CD4-positive, alpha-beta T cell treated with Interleukin-15 for 1 hour (primary cell): ENCODE results near the gene PUSL1.
A peak's percentile ranks its signal among the peaks of the same experiment; 100 is the strongest.
"Not testable (repeated sequence)": the region's sequence is repeated elsewhere in the genome, so short reads cannot be mapped to it uniquely, and the experiment has no call there.

Experiments
- DNase-seq: peaks from one replicate; pipeline ENCODE4 v3.0.0-alpha.2; 2020

PUSL1 gene

DNA sequence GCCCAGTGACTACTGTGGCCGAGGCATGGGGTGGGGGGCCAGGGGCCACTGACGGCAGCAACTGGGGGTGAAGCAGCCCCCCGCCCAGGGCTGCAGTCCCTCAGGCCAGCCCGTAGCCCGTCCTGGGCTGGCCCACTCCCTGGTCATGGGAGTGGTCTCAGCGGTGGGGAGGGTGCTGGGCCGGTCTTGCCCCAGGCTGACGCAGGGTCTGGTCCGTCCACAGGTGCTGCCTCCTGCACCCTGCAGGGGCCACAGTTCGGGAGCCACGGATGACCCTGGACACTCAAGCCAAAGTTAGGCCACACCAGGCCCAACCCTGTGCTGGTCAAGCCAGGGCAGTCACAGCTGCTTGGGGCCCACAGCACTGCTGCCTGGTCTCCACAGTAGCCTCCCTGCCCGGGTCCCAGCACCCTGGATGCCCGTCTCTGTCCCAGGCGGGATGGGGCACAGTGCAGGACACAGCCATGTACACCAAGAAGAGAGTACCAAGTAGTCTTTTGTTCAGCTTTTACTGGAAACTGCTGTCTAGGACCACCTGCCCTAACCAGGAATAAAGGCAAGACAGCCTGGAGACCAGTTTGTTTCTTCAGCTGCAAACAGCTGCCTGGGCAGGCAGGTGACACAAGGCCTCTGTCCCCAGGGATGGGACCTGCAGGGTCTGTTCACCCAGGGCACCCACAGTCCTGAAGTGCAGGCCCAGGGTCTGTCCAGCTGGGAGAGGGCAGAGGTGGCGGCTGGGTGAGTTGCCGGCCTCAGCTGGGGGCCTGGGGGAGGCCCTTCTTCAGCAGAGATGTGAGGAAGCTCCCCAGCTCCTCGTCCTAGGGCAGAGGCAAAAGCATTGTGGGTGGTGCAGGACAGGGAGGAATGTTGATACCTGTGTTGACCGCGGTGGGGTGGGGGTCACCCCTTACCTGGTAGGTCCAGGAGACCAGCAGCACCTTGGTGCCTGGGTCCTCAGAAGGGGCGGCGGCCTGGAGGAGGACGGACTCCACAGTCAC lies 3.0 kb downstream of the PUSL1 start:
- DNase-seq: no peak

DNA sequence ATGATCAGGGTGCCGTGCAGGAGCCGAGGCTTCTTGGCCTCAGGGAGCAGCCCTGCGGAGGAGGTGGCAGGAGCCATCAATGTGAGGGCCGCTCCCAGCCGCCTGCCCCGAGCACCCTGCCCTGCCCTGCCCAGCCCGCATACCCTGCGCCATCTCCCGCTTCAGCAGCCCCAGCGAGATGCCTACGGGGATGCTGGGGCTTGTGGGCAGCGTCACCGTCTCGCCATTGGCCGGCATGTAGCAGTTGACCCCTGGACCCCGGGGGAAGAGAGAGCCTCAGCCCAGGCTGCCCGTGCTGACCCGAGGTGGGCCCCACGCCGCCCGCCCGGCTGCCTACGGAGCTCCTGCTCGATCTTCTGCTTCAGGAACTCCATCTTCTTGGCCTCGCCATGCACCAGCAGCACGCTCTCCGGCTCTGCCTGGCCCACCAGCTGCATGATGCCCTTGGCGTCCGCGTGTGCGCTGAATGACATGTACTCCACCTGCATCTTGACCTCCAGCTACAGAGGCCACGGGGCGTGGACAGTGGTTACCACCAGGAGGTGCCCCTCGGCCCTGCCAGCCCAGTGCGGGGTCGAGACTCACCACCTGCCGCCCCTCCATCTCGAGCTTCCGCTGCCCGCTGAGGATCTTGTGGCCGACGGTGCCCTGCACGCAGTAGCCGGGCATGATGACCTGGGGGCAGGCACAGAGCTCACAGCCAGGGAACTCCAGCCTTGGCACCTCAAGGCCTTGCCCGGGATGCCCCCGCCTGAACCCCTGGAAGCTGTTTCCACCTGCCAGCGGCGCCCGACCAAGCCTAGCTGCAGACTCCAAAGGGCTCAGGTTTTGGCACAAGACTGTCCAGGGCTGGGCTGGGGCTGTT lies 4.3 kb downstream of the PUSL1 start:
- DNase-seq: no peak

DNA sequence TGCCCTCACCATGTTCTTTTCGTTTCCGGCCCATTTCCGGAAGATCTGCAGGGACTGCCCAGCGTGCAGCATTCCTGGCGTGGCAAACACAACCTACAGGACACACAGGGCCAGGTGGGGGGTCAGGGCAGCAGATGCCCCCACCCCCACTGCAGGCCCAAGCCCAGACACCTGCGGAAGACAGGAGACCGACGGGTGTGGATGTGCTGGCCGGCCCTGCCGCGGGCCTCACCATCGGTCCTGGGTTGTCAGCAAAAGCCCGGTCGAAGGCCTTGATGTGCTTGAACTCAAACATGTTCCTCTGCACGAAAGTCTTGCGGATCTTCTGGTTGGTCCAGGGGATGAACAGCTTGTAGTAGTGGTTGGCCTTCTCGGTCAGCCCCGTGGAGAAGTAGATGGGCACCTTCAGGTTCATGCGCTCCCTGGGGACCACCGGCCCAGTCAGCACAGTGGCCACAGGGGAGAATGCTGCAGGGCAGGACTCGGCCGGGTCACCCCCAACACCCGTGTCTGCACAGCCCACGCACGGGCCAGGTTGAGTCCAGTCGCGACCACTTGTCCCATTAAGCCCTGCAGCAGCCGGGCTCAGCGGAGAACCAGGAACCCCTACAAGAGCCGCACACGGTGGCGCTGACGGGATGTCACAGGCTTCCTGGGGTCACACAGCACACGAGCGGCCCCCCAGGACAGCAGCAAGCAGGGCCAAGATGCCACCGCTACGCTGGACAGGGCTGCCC lies 5.3 kb downstream of the PUSL1 start:
- DNase-seq: no peak

DNA sequence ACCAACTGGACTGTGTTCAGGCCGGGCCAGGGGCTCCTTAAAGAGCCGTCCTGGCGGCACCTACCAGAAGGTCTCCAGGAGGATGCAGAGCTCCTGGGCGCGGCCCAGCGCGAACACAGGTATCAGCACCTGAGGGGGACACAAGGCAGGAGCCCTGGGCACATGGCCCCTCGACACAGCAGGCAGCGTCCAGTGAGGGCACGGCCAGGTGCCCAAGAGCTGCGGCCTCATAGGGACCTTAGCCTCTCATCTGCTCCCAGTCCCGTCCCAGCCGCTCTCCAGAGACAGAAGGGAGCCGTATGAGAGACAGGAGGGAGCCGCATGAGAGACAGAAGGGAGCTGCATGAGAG lies 5.8 kb downstream of the PUSL1 start:
- no peak for DNase-seq

DNA sequence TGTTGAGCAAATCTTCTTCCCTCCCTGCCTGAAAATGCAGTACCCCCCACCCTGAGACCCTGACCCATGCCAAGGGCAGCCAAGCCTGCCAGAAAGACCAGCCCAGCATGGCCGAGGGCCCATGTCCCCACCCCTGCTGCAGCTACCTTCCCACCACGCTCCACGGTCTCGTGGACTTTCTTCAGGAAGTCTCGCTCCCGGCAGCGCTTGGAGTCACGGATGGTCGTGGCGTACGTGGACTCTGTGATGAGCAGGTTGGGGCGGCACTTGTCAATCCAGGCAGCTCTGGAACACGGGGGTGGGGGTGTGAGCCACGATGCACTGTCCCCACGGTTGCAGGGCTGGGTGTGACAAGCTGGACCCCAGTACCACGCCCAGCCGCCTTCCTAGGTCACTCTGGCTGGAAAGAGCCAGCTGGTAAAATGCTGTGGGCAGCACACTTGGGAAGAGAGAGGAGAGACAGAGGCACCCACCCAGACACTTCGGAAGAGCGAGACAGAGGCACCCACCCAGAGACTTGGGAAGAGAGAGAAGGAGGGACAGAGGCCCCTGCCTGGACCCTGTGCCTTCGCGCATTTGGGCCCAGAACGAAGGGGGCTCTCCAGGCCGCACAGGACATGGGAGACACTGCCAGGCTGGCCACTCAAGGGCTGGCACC lies 6.4 kb downstream of the PUSL1 start:
- DNase-seq: no peak

DNA sequence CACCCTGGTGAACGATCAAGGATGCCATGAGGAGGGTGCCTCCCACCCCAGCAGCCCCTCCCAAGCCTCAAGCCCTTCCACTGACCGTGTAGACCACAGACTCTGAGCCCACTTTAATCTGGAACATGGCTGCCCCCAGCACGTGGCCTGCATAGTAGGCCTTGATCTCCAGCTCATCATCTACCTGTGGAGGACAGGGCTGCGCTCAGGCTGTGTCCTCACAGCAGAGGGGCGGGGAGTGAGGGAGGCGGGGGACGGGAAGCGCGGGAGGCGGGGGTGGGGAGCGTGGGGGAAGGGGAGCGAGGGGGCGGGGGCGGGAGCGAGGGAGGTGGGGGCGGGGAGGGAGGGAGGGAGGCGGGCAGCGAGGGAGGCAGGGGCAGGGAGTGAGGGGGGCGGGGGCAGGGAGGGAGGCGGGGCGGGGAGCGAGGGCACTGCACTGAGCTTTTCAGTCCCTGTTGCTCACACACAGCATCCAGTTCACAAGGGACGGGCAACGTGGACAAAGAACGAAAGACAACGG lies 7.1 kb downstream of the PUSL1 start:
- DNase-seq: no peak

DNA sequence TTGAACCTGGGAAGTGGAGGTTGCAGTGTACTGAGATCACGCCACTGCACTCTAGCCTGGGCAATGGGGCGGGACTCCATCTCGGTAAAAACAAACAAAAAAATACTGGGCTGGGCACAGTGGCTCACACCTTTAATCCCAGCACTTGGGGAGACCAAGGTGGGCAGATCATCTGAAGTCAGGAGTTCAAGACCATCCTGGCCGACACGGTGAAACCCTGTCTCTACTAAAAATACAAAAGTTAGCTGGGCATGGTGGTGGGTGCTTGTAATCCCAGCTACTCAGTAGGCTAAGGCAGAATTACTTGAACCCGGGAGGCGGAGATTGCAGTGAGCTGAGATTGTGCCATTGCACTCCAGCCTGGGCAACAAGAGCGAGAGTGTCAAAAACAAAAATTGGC lies 7.8 kb downstream of the PUSL1 start:
- not testable (repeated sequence) for DNase-seq

DNA sequence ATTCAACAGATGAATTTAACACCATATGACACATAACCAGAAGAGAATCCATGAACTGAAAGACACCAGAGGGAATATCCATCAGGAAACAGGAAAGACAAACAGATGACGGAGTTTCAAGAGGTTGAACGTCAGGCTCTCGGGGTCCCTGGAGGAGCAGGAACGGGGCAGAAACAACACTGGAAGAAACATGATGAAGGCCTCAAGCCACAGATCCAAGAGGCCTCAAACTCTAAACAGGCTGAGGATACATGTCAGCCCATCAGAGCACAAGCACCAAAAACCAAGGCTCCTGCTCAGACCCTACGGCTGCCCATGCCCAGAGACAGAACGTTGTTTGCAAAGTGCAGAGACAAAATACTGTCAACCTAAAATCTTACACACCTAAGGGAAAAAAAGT lies 9.0 kb downstream of the PUSL1 start:
- no peak for DNase-seq

DNA sequence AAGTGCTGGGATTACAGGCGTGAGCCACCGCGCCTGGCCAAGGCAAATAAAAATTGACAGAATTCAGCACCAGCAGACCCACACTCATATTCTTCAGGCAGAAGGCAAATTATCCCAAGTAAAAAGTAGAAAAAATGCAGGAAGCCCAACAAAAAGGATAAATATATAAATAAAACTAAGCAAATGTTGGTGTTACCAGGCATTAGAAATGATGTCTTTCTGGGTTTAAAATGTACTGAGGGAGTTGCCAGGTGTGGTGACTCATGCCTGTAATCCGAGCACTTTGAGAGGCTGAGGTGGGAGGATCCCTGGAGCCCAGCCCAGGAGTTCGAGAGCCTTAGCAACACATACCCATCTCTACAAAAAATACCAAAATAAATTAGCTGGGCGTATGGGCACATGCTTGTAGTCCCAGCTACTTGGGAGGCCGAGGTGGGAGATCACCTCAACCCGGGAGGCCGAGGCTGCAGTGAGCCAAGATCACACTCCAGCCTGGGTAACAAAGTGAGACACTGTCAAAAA lies 9.8 kb downstream of the PUSL1 start:
- no peak for DNase-seq

DNA sequence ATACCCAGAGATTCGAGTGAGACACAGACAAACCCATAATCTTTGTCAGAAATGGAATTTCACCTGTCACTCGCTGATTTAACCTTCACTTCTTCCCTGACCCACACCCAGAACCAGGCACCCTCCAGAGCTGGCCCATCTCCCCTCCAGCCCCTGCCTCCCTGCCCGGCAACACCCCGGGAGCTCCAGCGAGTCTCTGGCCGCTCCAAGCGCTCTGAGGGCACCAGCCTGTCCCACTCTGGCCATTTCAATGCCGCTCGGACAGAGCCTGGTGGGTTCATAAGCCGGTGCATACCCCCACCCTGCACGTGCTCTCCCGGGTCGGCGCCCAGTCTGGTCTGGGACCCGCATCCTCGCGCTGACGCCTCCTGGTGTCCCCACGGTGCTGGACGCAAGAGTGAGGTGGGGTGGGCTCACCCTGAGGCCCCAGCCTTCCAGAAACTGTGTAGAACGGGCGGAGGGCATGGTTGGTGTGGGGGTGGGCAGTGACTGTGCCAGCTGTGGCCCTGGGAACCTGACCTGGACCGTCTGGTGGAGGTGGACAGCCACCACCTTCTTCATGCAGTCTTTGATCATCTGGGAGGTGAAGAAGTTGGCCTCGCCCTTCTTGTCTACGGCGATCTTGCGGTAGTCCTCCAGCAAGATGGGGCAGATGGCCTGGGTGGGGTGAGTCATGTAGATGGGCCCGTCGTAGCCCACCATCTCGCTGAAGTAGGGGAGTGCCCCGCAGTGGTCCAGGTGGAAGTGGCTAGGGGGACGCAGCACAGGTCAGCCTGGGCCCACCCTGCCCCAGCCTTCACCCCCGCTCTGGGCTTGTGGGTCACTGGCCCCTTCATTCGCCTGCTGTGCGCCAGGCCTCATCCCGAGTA lies 10.6 kb downstream of the PUSL1 start:
- no peak for DNase-seq

DNA sequence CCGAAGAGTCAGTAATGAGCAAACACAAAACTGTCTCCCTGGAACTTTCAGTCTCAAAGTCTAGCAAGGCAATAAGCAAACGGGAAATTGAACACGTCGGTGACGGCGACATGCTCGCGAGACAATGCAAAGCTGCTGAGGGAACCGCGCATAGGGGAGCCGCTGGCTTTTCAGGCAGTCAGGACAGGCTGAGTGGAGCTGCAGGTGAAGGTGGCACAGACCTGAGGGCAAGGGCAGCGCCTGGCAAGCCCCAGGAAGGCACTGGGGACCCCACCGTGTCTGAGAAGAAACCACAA lies 11.2 kb downstream of the PUSL1 start:
- DNase-seq: no peak

DNA sequence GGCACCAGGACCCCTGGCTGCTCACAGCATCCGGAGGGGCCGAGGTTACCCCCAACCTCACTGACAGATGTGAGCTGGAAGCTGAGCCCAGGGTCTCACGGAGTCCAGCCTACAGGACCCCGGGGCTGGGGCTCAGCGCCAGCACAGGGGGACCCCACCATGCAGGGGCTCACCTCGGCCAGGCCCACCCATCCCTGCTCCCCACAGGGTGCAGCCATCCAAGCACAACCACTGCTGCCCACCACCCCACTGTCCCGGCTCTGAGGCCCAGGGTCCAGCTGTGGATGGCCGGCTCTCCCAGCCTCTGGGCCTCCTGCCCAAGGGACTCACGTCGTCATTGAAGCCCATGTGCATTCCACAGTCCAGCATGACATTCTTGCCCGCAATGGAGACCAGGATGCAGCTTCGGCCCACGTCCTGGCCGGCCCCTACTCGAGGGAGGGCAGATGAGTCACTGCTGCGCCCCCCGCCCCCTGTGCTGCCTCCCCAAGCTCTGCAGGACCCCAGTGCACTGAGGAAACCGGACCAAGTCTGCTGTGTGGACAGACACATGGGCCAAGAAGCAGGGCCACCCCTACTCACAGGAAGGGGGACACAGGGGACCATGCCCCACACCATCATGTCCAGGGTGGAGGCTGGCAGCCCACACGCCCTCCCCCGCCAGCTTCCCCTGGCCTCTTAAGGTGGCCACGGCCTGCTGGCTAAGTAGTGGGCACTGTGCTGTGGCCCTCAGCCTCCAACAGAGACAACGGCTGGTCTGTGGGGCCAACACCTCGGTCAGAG lies 12.5 kb downstream of the PUSL1 start:
- no peak for DNase-seq

DNA sequence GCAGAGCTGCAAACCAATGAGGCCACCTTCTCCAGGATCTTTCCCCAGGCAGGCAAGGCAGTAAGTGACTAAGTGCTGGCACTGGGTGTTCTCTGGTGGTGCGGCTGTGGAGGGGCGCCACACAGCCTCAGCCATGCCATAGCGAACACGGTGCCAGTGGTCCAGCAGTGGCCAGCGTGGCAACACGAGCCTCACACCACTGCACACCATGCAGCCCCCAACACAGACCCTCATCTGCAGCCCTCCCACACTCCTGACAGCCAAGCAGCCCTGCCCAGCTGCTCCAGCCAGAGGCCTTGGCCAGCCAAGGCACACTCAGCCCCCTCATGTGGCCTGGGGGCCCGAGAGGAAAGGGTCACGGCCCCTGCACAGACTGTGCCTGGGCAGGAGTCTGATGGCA lies 13.1 kb downstream of the PUSL1 start:
- no peak for DNase-seq

DNA sequence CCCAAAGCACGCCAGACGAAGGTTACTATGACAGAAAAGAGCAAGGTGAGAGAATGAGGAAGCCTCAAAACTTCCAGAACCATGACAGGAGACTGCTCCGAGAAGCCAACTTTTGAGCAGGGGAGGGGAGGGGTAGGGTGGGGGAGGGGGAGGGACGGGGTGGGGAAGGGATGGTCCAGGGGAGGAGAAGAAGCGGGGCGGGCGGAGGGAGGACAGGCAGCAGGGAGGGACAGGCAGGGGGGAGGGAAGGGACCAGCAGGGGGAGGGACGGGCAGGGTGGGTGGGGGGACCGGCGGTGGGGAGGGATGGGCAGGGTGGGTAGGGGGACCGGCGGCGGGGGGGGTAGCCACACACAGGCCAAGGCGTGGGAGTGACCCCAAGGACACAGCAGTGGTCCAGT lies 14.0 kb downstream of the PUSL1 start:
- DNase-seq: no peak

DNA sequence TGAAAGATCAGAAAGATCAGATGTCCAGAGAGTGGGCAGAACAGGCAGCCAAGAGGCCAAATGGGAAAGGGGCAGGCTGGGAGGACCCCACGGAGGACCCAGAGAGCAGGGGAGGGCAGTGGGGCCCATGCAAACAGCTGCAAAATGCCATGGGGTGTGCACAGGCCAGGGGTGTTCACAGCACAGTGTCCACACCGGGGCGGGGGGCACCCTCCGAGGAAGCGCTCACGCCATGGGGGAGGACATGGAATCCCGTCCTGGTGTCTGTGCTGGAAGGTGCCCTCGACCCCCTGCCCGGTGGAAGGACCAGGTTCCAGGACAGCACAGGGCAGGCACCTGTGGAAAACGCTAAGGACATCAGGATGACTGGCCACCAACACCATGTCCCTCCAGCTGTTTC lies 14.6 kb downstream of the PUSL1 start:
- DNase-seq: no peak

DNA sequence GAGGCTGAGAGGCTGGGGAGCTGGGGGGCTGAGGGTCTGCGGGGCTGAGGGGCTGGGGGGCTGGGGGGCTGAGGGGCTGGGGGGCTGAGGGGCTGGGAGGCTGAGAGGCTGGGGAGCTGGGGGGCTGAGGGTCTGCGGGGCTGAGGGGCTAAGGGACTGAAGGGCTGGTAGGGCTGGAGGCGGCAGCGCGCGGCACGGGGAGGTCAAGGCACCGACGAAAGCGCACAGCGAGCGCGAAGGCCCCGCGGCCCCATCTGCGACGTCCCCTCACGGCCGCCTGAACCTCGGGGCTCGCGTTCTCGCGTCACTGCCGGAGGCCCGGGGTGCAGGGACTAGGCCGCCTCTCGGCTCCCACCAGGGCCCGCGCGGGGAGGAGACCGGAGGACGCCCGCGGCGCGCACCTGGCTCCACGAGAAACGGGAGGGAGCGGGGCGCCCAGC lies 15.7 kb downstream of the PUSL1 start:
- no peak for DNase-seq

DNA sequence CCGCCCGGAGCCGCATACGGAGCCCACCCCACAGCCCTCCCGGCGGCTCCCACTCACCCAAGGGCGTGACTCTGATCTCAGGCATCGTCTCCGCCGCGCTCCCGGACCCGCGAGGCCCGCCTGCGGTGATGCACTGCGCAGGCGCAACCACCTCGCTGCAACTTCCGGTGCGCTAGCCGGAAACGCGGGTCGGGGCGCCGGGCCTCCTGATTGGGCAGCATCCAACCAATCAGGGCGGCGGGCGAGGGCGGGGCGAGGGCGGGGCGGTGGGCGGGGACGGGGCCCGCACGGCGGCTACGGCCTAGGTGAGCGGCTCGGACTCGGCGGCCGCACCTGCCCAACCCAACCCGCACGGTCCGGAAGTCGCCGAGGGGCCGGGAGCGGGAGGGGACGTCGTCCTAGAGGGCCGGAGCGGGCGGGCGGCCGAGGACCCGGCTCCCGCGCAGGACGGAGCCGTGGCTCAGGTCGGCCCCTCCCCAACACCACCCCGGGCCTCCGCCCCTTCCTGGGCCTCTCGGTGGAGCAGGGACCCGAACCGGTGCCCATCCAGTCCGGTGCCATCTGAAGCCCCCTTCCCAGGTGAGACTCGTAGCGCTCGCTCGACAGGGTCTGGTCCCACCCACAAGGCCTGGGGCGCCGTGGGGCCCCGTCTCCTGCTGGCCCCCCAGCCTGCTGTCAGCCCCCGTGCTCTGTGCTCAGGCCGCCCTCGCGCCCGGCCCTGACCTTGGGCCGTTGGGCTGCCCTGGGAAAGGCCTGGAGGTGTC lies 16.3 kb downstream of the PUSL1 start, which contains the start of the genes CPTP and INTS11:
Gene CPTP, plus strand, starts transcription at position 279 of the 764 bp plus-strand sequence. CDS start 2,109 bp downstream, outside the sequence.
Gene INTS11, minus strand, starts transcription at position 137 of the 764 bp plus-strand sequence. Its CDS starts 52 bp downstream, at position 85.
- peak; percentile 95 for DNase-seq

DNA sequence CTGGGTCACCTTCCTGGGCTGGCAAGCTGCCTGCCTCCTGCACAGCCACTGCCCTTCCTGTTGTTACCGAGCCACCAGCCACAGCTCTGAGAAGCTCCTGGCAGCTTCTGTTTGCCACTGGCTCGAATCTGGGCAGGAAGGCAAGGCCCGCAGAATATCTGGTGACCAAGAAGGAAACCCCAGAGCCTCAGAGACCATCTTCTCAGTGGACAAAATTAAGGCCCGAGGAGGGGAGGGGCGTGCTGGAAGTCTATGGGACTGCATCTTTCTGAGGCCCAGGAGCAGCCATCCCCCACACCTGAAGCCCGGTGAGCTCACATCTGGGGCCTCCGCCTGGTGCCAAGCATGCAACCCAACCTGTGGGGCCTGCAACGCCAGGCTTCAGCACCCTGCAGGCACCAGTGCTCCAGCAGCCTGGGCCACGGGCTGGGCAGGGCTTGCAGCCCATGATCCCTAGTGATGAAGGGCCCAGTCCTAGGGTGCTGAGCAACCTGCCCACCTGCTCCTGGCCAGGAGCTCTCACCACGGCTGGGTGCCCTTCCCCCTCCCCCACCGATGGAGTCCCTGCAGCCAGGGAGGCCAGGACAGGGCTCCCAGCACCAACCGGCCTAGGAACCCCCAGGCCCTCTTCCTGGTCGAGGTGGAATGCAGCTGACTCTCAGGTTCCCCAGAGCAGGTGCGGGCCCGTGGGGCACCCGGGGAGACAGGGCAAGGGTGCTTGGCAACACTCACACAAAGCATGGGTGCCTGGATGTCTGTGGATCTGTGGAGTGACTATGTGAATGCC lies 17.1 kb downstream of the PUSL1 start:
- no peak for DNase-seq
